DOHH2 (cell line): ENCODE measurements around the gene LOC128125822.

Experiments
- H3F3A ChIP-seq: fragments of 200-600 bp; sonication (generic), shearing (Covaris generic); 2 replicates; pipeline ENCODE4 v1.6.0; 2016; ENCODE audit warnings: antibody characterized with exemption, mild to moderate bottlenecking; ENCODE audit not compliant: control insufficient read depth, insufficient read depth
- H3K27ac ChIP-seq: fragments of 200-600 bp; sonication (generic); 2 replicates; pipeline ENCODE4 v1.5.1; 2014; ENCODE audit warnings: low read depth, mild to moderate bottlenecking, low read length, moderate library complexity
- H3K27me3 ChIP-seq: fragments of 200-600 bp; sonication (generic); 2 replicates; pipeline ENCODE4 v1.6.1; 2014; ENCODE audit warnings: mild to moderate bottlenecking, low read length, mixed read lengths; ENCODE audit not compliant: control insufficient read depth
- H3K36me3 ChIP-seq: fragments of 200-600 bp; sonication (generic); 2 replicates; pipeline ENCODE4 v1.6.1; 2014; ENCODE audit warnings: mild to moderate bottlenecking, low read length, moderate library complexity, mixed read lengths; ENCODE audit not compliant: control insufficient read depth
- H3K4me1 ChIP-seq: fragments of 200-600 bp; sonication (generic); 2 replicates; pipeline ENCODE4 v1.6.1; 2014; ENCODE audit warnings: mild to moderate bottlenecking, low read length, mixed read lengths; ENCODE audit not compliant: control insufficient read depth
- H3K4me2 ChIP-seq: fragments of 200-600 bp; sonication (generic); 2 replicates; pipeline ENCODE4 v1.6.0; 2014; ENCODE audit warnings: mild to moderate bottlenecking, low read length, moderate library complexity
- H3K4me3 ChIP-seq: fragments of 200-600 bp; sonication (generic); 2 replicates; pipeline ENCODE4 v1.5.1; 2014; ENCODE audit warnings: mild to moderate bottlenecking, low read length, mixed read lengths
- H3K79me2 ChIP-seq: fragments of 200-600 bp; sonication (generic); 2 replicates; pipeline ENCODE4 v1.6.1; 2014; ENCODE audit warnings: mild to moderate bottlenecking, low read length, mixed read lengths; ENCODE audit not compliant: control insufficient read depth
- H3K9me2 ChIP-seq: fragments of 200-600 bp; sonication (generic); replicated peaks from 2 replicates; pipeline ENCODE4 v1.6.1; 2014; ENCODE audit warnings: mild to moderate bottlenecking, low read length, mixed read lengths; ENCODE audit not compliant: control insufficient read depth
- H3K9me3 ChIP-seq: fragments of 200-600 bp; sonication (generic); 2 replicates; pipeline ENCODE4 v1.6.1; 2014; ENCODE audit warnings: antibody characterized with exemption, low read length, mixed read lengths; ENCODE audit not compliant: control insufficient read depth, insufficient read depth
- H4K20me1 ChIP-seq: fragments of 200-600 bp; sonication (generic); 2 replicates; pipeline ENCODE4 v1.6.0; 2014; ENCODE audit warnings: low read depth, mild to moderate bottlenecking, antibody characterized with exemption, low read length, moderate library complexity; ENCODE audit not compliant: control insufficient read depth, insufficient read depth
- CTCF ChIP-seq: fragments of 200-600 bp; sonication (generic); IDR thresholded peaks from one replicate; pipeline ENCODE4 v1.5.1; 2014; ENCODE audit warnings: antibody characterized with exemption, mild to moderate bottlenecking, low read depth, low read length; ENCODE audit not compliant: poor library complexity, severe bottlenecking
- EZH2phosphoT487 ChIP-seq: fragments of 200-600 bp; sonication (generic); IDR thresholded peaks from 2 replicates; pipeline ENCODE4 v1.6.1; 2017; ENCODE audit warnings: borderline replicate concordance, mild to moderate bottlenecking, antibody characterized with exemption, low read length, moderate library complexity, mixed read lengths

The LOC128125822 gene

GRCh38 chr6:63533952-63534351 lies 38.3 kb upstream of the LOC128125822 start:
- TF ChIP-seq EZH2phosphoT487 (no peak), CTCF (no peak)
- Histone ChIP-seq H3F3A (no peaks in the 10 kb centered on the region), H3K4me3 (no peak overlapping the region), H3K79me2 (no peaks in the 10 kb centered on the region), H3K9me2 (no peaks in the 10 kb centered on the region), H3K4me2 (no peak overlapping the region), H3K27me3 (no peaks in the 10 kb centered on the region), H3K36me3 (no peaks in the 10 kb centered on the region), H3K27ac (no peak overlapping the region), H4K20me1 (no peaks in the 10 kb centered on the region), H3K9me3 (no peaks in the 10 kb centered on the region), H3K4me1 (peaks cover 6% of the 10 kb centered on the region; the same call in 1 of the 2 replicates)

- Histone ChIP-seq H3K27me3 (no peaks in the 10 kb centered on the region; the same call in 1 of the 2 replicates), H3K27ac (no peak overlapping the region), H3K79me2 (no peaks in the 10 kb centered on the region), H3K4me3 (no peak overlapping the region), H3K9me2 (no peaks in the 10 kb centered on the region), H3F3A (no peaks in the 10 kb centered on the region), H3K4me1 (peaks cover 6% of the 10 kb centered on the region; the same call in 1 of the 2 replicates), H3K36me3 (no peaks in the 10 kb centered on the region), H3K9me3 (no peaks in the 10 kb centered on the region), H4K20me1 (no peaks in the 10 kb centered on the region), H3K4me2 (no peak overlapping the region)
- TF ChIP-seq EZH2phosphoT487: no peak
- TF ChIP-seq CTCF: no peak
Observed at GRCh38 chr6:63537201-63537958, 34.9 kb upstream of the LOC128125822 start.

GRCh38 chr6:63537959-63538300 lies 34.4 kb upstream of the LOC128125822 start:
- H3K4me3 ChIP-seq: no peak overlapping the region
- H3K4me2 ChIP-seq: no peak overlapping the region
- no peaks in the 10 kb centered on the region for H3F3A ChIP-seq
- peaks cover 6% of the 10 kb centered on the region; the same call in 1 of the 2 replicates for H3K4me1 ChIP-seq
- H3K27ac ChIP-seq: no peak overlapping the region
- no peaks in the 10 kb centered on the region for H3K79me2 ChIP-seq
- H3K9me3 ChIP-seq: no peaks in the 10 kb centered on the region
- H4K20me1 ChIP-seq: no peaks in the 10 kb centered on the region
- H3K36me3 ChIP-seq: no peaks in the 10 kb centered on the region
- H3K9me2 ChIP-seq: no peaks in the 10 kb centered on the region
- no peak for TF ChIP-seq CTCF
- TF ChIP-seq EZH2phosphoT487: no peak
- peaks cover 4% of the 10 kb centered on the region for H3K27me3 ChIP-seq
